ENCODE results near the gene L2HGDH. TPM values are rescaled to one million over a fixed set of nuclear protein-coding genes. Genes with fewer than 3 reads are reported as not detected.

L2HGDH gene
- total RNA-seq, 1 donor from 2014 or later: 11.0 TPM

- no peak overlapping the region for H3K4me3 Mint-ChIP-seq
- TF ChIP-seq CTCF (IDR thresholded peaks at IDR 0.05; ENCODE audit: unreplicated experiment): no peak
- H3K36me3 Mint-ChIP-seq: no peaks in the 10 kb centered on the region
- H3K27me3 Mint-ChIP-seq (ENCODE audit: low read depth): no peaks in the 10 kb centered on the region
- peaks cover 27% of the 10 kb centered on the region for H3K4me1 Mint-ChIP-seq
- no peak overlapping the region for H3K27ac Mint-ChIP-seq
- H3K9me3 Mint-ChIP-seq: no peaks in the 10 kb centered on the region
- DNase-seq (ENCODE audit: low spot score in 2 of 2, unreplicated experiment in 2 of 2): no peak
Observed at GRCh38 chr14:50339178-50339804, 27.3 kb upstream of the L2HGDH start.

GRCh38 chr14:50338587-50338986 is 26.6 kb upstream of the L2HGDH start:
- H3K9me3 Mint-ChIP-seq: no peaks in the 10 kb centered on the region
- H3K4me3 Mint-ChIP-seq: no peak overlapping the region
- no peaks in the 10 kb centered on the region for H3K36me3 Mint-ChIP-seq
- no peak for DNase-seq (ENCODE audit: low spot score in 2 of 2, unreplicated experiment in 2 of 2)
- H3K27me3 Mint-ChIP-seq (ENCODE audit: low read depth): no peaks in the 10 kb centered on the region
- peaks cover 27% of the 10 kb centered on the region for H3K4me1 Mint-ChIP-seq
- TF ChIP-seq CTCF (IDR thresholded peaks at IDR 0.05; ENCODE audit: unreplicated experiment): no peak
- no peak overlapping the region for H3K27ac Mint-ChIP-seq

GRCh38 chr14:50335989-50336824 is 24.2 kb upstream of the L2HGDH start:
- no peak overlapping the region for H3K4me3 Mint-ChIP-seq
- no peaks in the 10 kb centered on the region for H3K9me3 Mint-ChIP-seq

GRCh38 chr14:50335389-50335788 is 23.4 kb upstream of the L2HGDH start:
- H3K36me3 Mint-ChIP-seq: peaks cover 1% of the 10 kb centered on the region
- no peak for DNase-seq (ENCODE audit: low spot score in 2 of 2, unreplicated experiment in 2 of 2)
- H3K4me1 Mint-ChIP-seq: peaks cover 19% of the 10 kb centered on the region
- TF ChIP-seq CTCF (IDR thresholded peaks at IDR 0.05; ENCODE audit: unreplicated experiment): no peak
- H3K4me3 Mint-ChIP-seq: no peak overlapping the region
- peak overlapping the region; percentile 74 for H3K27ac Mint-ChIP-seq
- no peaks in the 10 kb centered on the region for H3K9me3 Mint-ChIP-seq
- H3K27me3 Mint-ChIP-seq (ENCODE audit: low read depth): no peaks in the 10 kb centered on the region

More at GRCh38 chr14:50335989-50336824, 24.2 kb upstream of the L2HGDH start:
- Mint-ChIP-seq H3K27me3 (ENCODE audit: low read depth) (no peaks in the 10 kb centered on the region), H3K4me1 (peaks cover 19% of the 10 kb centered on the region), H3K27ac (peak overlapping the region; percentile 74), H3K36me3 (peaks cover 1% of the 10 kb centered on the region)
- no peak for DNase-seq (ENCODE audit: low spot score in 2 of 2, unreplicated experiment in 2 of 2)
- TF ChIP-seq CTCF (IDR thresholded peaks at IDR 0.05; ENCODE audit: unreplicated experiment): no peak

GRCh38 chr14:50334211-50334610 is 22.2 kb upstream of the L2HGDH start:
- H3K4me1 Mint-ChIP-seq: peaks cover 18% of the 10 kb centered on the region
- no peaks in the 10 kb centered on the region for H3K9me3 Mint-ChIP-seq
- H3K4me3 Mint-ChIP-seq: no peak overlapping the region
- DNase-seq (ENCODE audit: low spot score in 2 of 2, unreplicated experiment in 2 of 2): no peak
- no peak for TF ChIP-seq CTCF (IDR thresholded peaks at IDR 0.05; ENCODE audit: unreplicated experiment)
- peaks cover 1% of the 10 kb centered on the region for H3K36me3 Mint-ChIP-seq
- H3K27me3 Mint-ChIP-seq (ENCODE audit: low read depth): no peaks in the 10 kb centered on the region
- H3K27ac Mint-ChIP-seq: no peak overlapping the region

Data from mesothelial cell of epicardium (in vitro differentiated cells).